Measurements from ENCODE around the gene ZNF740.
A peak's percentile ranks its signal among the peaks of the same experiment; 100 is the strongest.

ZNF740 gene

DNA sequence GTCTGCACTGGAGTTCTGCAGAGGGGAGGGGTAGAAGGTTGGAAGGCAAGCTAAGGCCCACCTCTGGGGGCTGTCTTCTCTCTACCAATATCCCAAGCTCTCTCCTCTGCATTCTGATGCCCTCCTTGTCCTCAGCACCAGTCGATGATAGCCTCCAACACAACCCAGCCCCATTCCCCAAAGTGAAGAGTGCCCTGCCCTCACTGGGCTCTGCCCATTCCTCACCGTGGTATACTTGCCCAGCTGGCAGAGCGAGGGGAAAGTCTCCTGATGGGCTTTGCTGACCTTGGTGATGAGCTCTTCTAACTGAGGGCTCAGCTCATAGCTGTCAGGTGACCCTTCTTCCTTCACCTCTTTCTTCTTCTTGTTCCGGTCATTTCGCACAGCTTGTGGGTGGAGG is 33.7 kb downstream of the ZNF740 start:
- 88 to 97% methylated on average over 5 of the region's 5 CpGs for WGBS, 2 experiments (ENCODE audit: insufficient coverage in 2 of 2)

DNA sequence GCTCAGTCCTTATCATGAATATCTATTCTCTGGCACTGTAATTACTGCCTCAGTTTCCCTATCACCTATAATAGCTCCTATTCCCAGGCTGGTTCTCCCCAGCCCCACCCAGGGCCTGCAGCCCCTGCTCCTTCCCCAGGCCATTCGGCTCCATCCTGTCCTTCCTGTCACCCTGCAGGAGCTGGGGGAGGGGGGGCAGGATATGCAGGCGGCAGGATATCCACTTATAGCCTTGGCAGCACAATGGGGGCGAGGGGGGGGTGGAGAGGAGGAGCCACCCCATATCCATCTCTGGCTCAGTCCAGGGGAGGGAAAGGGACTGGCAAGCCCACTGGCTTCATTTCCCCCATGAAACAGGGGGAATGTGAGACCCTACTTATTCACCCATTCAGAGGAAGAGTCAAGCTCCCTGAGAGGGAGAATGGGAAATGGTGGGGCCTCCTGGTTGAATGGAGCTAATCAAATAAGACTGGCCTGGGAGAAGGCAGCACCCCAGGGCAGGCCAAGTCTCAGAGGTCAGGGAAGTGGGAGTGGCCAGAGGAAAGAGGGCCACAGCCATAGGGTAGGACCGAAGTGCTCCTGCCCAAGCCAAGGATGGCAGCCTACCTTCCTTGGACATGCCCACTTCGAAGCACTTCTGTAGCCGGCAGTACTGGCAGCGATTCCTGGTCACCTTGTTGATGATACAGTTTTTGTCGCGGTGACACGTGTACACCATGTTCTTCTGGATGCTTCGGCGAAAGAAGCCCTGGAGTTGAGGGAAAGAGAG is 34.3 kb downstream of the ZNF740 start:
- 70 to 91% methylated on average over 9 to 11 of the region's 12 CpGs for WGBS, 2 experiments (ENCODE audit: insufficient coverage in 2 of 2)
- Histone ChIP-seq H3K4me1 (ENCODE audit: control insufficient read depth, insufficient read depth, low read length, poor library complexity, severe bottlenecking) (peaks cover 44% of the 10 kb centered on the region), H3K36me3 (ENCODE audit: control insufficient read depth, insufficient read depth, low read length) (peaks cover 40% of the 10 kb centered on the region), H3K27ac (ENCODE audit: low read depth, low read length, severe bottlenecking) (no peak overlapping the region), H3K4me3 (ENCODE audit: extremely low read depth, insufficient read depth, low read length, poor library complexity, severe bottlenecking) (no peak overlapping the region), H3K9me3 (ENCODE audit: control insufficient read depth, low read length) (no peaks in the 10 kb centered on the region)

More for the DNA sequence above, 33.7 kb downstream of the ZNF740 start:
- Histone ChIP-seq H3K9me3 (ENCODE audit: control insufficient read depth, low read length) (no peaks in the 10 kb centered on the region), H3K4me3 (ENCODE audit: extremely low read depth, insufficient read depth, low read length, poor library complexity, severe bottlenecking) (no peak overlapping the region), H3K27ac (ENCODE audit: low read depth, low read length, severe bottlenecking) (no peak overlapping the region), H3K36me3 (ENCODE audit: control insufficient read depth, insufficient read depth, low read length) (peaks cover 40% of the 10 kb centered on the region), H3K4me1 (ENCODE audit: control insufficient read depth, insufficient read depth, low read length, poor library complexity, severe bottlenecking) (peaks cover 44% of the 10 kb centered on the region)

DNA sequence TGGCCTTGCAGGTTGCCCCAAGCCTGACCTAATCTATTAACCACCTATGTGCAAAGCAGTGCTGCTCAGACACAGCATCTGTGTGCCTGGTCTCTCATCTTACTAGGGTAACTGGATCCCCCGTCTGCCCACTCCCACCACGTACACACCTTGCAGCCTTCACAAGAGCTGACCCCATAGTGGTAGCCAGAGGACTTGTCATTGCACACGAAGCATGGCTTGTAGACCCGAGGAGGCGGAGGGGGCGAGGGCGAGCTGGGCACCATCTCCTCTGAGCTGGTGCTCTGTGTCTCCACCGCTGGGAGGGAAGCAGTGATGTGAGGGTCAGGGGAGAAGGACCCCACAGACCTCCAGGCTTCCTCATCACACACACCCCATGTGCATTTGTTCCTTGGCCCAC is 35.0 kb downstream of the ZNF740 start:
- no peak overlapping the region for H3K4me3 ChIP-seq (ENCODE audit: extremely low read depth, insufficient read depth, low read length, poor library complexity, severe bottlenecking)
- H3K36me3 ChIP-seq (ENCODE audit: control insufficient read depth, insufficient read depth, low read length): peaks cover 36% of the 10 kb centered on the region
- H3K4me1 ChIP-seq (ENCODE audit: control insufficient read depth, insufficient read depth, low read length, poor library complexity, severe bottlenecking): peaks cover 44% of the 10 kb centered on the region
- no peak overlapping the region for H3K27ac ChIP-seq (ENCODE audit: low read depth, low read length, severe bottlenecking)
- WGBS, 2 experiments (ENCODE audit: insufficient coverage in 2 of 2): 90 to 100% methylated on average over 2 to 4 of the region's 8 CpGs
- no peaks in the 10 kb centered on the region for H3K9me3 ChIP-seq (ENCODE audit: control insufficient read depth, low read length)

DNA sequence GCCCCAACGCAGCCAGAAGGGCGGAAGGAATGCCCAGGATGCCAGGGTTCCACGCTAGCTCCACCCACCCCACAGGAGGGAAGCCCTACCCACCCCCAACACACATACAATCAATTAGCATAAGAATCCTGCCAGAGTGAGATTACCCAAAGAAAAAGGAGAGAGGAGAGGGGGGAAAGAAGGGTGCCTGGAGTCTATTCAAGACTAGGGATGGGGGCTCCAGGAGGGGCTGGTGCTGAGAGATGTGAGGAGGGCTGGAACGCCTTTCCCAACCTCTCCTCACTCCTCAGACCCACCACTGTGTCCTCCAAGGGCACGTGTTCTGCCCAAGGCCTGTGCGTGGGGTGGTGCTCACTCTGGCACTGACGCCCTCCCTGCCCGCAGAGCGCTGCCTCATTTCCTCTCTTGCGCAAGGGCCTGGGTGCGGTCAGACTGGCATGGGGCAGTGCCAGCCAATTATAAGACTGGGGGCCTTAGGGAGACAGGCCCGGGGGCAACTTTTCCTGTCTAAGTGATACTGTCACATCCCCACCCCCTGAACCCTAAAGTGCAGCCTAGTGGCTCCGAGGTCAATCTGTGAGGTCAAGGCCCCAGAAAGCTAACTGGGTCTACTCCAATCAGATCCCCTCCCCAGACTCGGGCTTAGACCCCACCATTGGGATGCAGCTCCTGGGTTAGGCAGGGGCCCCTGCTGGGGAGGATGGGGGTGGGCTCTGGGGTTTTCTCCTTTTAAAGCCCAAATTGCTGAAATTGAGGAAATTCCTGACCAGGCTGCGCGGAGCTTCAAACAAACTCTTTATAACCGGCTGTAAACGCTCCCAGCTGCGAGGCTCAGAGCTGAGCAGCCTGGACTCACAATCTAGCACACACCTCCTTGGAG is 36.8 kb downstream of the ZNF740 start:
- H3K4me3 ChIP-seq (ENCODE audit: extremely low read depth, insufficient read depth, low read length, poor library complexity, severe bottlenecking): no peak overlapping the region
- H3K4me1 ChIP-seq (ENCODE audit: control insufficient read depth, insufficient read depth, low read length, poor library complexity, severe bottlenecking): peaks cover 48% of the 10 kb centered on the region
- H3K36me3 ChIP-seq (ENCODE audit: control insufficient read depth, insufficient read depth, low read length): peaks cover 18% of the 10 kb centered on the region
- peak overlapping the region; percentile 62 for H3K27ac ChIP-seq (ENCODE audit: low read depth, low read length, severe bottlenecking)
- no peaks in the 10 kb centered on the region for H3K9me3 ChIP-seq (ENCODE audit: control insufficient read depth, low read length)
- 36 to 39% methylated on average over 7 to 11 of the region's 19 CpGs for WGBS, 2 experiments (ENCODE audit: insufficient coverage in 2 of 2)

DNA sequence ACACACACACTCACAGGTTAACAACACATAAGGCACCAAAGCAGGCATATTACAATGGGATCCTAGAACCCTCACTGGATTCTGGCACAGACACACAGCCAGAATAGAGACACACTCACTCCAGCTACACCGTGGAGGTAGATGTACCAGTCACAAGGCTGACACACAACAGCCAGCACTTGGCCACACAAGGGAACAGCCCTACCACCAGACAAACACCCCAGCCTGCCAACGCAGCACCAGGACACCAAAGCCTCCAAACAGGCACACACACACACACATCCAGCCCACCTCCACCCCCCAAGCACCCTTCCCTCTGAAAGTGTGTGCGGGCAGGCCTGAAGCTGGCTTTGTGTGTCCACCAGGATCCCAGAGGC is 37.4 kb downstream of the ZNF740 start:
- peaks cover 54% of the 10 kb centered on the region for H3K4me1 ChIP-seq (ENCODE audit: control insufficient read depth, insufficient read depth, low read length, poor library complexity, severe bottlenecking)
- no peaks in the 10 kb centered on the region for H3K9me3 ChIP-seq (ENCODE audit: control insufficient read depth, low read length)
- H3K27ac ChIP-seq (ENCODE audit: low read depth, low read length, severe bottlenecking): peak overlapping the region; percentile 62
- 17 to 26% methylated on average over 2 to 3 of the region's 3 CpGs for WGBS, 2 experiments (ENCODE audit: insufficient coverage in 2 of 2)
- H3K4me3 ChIP-seq (ENCODE audit: extremely low read depth, insufficient read depth, low read length, poor library complexity, severe bottlenecking): peak overlapping the region; percentile 65
- peaks cover 12% of the 10 kb centered on the region for H3K36me3 ChIP-seq (ENCODE audit: control insufficient read depth, insufficient read depth, low read length)

DNA sequence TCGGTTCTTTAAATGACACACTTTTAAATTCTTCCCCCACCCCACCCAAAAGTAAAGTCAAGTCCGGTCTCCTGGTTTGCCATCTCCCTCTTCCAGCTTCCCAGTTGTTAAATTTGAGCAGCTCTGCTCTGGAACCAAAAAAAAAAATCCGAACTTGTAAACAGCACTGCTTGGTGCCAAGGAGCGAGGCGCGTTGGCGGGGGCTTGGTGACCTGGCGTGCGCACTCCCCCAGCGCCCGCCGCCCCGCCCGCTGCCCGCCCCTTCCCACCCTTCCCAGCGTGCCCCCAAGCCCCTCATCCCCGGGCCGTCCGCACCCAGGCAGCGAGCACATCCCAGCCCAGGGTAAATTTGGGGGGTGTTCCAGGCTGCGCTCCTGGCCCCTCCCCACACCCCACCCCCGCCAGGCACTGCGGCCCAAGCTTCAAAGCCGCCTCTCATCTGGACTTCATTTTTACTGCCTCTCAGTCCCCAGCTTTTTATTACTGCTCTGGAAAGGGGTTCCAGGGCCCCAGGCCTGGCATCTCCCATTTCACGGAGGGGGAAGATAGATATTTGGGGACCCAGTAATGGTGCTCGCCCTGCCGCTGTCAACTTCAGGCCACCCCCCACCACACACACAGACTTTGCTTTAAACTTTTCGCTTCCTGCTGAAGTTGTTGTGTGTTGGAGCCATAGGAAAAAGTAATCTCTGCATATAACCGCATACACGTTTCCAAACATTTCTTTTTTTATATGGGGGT is 38.2 kb downstream of the ZNF740 start:
- no peak overlapping the region for H3K27ac ChIP-seq (ENCODE audit: low read depth, low read length, severe bottlenecking)
- H3K36me3 ChIP-seq (ENCODE audit: control insufficient read depth, insufficient read depth, low read length): peaks cover 9% of the 10 kb centered on the region
- 10 to 13% methylated on average over 8 to 9 of the region's 30 CpGs for WGBS, 2 experiments (ENCODE audit: insufficient coverage in 2 of 2)
- no peaks in the 10 kb centered on the region for H3K9me3 ChIP-seq (ENCODE audit: control insufficient read depth, low read length)
- H3K4me3 ChIP-seq (ENCODE audit: extremely low read depth, insufficient read depth, low read length, poor library complexity, severe bottlenecking): peak overlapping the region; percentile 65
- H3K4me1 ChIP-seq (ENCODE audit: control insufficient read depth, insufficient read depth, low read length, poor library complexity, severe bottlenecking): peaks cover 62% of the 10 kb centered on the region

DNA sequence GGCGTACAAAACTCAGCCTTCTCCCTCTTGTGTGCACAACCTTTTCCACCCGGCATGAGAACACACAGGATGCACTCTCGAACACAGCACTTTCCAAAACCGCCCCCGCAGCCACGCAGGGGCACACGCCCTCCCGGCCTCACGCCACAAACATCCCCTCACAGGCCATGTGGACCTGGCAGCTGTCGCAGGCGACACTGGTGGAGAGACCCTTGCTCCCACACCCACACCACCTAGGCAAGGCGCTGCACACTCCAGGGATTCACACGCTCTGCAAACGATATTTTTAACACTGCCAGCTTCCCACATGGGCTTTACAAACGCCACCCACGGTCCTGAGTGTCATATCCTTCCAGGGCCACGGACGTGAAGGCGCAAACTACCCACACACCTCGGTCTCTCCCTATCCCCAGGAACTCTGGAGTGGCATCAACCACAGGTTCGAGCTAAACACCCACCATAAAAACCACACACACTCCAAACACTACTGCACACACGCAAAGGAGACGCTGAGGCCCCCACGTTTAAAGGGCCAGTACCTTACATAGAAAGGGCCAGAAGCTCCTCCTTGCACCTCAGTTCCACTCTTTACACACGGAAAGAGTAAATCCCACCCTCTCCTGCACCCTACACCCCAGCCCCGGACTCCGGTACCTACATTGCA is 38.9 kb downstream of the ZNF740 start:
- no peaks in the 10 kb centered on the region for H3K9me3 ChIP-seq (ENCODE audit: control insufficient read depth, low read length)
- 3% methylated on average over 26 of the region's 27 CpGs for WGBS, 2 experiments (ENCODE audit: insufficient coverage in 2 of 2)
- H3K4me1 ChIP-seq (ENCODE audit: control insufficient read depth, insufficient read depth, low read length, poor library complexity, severe bottlenecking): peaks cover 66% of the 10 kb centered on the region
- H3K36me3 ChIP-seq (ENCODE audit: control insufficient read depth, insufficient read depth, low read length): peaks cover 6% of the 10 kb centered on the region
- H3K27ac ChIP-seq (ENCODE audit: low read depth, low read length, severe bottlenecking): no peak overlapping the region
- H3K4me3 ChIP-seq (ENCODE audit: extremely low read depth, insufficient read depth, low read length, poor library complexity, severe bottlenecking): peak overlapping the region; percentile 65

DNA sequence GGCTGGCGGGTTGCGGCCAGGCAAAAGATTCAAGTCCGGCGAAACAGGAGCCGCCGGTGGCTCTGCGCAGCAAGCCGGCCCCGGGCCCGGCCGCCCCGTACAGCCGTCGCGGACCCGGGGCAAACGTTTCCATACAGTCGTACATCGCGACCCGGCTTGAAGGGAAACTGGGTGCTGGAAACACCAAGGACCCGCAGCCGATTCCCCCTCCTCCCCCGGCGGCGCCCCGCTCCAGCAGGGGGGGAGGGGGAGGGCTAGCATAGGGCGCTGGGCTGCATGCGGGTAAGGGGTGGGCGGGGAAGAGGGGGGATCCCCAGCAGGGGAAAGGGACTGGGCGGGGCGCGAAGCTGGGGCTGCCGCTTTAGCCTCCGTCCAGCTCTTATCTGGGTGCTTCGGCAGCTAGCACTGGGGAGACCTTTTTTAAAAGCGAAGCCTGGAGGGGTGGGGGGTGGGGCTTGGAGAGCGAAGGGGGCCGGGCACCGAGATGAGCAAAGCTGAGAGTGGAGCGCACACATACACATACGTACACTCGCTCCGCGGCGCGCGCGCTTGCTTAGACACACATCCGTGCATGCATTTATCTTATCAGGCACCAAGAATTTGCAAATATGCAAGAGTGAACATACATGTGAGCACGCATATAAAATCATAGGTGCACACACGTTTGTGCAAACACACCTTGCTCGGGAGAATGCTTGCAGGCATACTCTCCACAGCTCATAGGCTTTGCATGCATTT is 39.6 kb downstream of the ZNF740 start:
- peaks cover 66% of the 10 kb centered on the region for H3K4me1 ChIP-seq (ENCODE audit: control insufficient read depth, insufficient read depth, low read length, poor library complexity, severe bottlenecking)
- peaks cover 3% of the 10 kb centered on the region for H3K36me3 ChIP-seq (ENCODE audit: control insufficient read depth, insufficient read depth, low read length)
- H3K27ac ChIP-seq (ENCODE audit: low read depth, low read length, severe bottlenecking): peak overlapping the region; percentile 73
- WGBS, 2 experiments (ENCODE audit: insufficient coverage in 2 of 2): 0 to 1% methylated on average over 25 to 36 of the region's 53 CpGs
- no peaks in the 10 kb centered on the region for H3K9me3 ChIP-seq (ENCODE audit: control insufficient read depth, low read length)
- peak overlapping the region; percentile 65 for H3K4me3 ChIP-seq (ENCODE audit: extremely low read depth, insufficient read depth, low read length, poor library complexity, severe bottlenecking)

DNA sequence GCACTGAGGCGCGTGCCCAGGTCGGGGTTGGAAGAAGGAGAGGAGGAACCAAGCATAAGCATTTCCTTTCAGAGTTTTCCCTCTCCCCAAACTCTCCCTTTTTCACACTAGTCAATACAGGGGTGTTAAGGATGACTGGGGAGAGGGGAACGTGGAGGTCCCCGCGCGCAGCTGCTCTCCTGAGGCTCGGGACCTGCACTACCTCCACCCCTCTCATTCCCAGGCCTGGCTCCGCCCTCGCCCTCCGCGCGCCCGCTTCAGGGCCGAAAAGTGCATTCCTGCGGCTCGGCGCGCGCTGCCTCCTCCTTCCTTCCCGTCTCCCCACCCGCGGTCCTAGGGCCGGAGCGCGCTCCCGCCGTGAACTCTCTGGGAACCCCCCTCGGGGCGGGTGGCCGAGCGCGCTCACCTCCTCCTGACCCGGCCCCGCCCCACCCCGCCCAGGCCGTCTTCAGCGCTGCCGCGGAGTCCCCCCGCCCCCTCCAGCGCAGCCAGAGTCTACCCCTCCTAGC is 40.2 kb downstream of the ZNF740 start:
- Histone ChIP-seq H3K36me3 (ENCODE audit: control insufficient read depth, insufficient read depth, low read length) (no peaks in the 10 kb centered on the region), H3K27ac (ENCODE audit: low read depth, low read length, severe bottlenecking) (peak overlapping the region; percentile 93), H3K4me1 (ENCODE audit: control insufficient read depth, insufficient read depth, low read length, poor library complexity, severe bottlenecking) (peaks cover 66% of the 10 kb centered on the region), H3K4me3 (ENCODE audit: extremely low read depth, insufficient read depth, low read length, poor library complexity, severe bottlenecking) (peak overlapping the region; percentile 65), H3K9me3 (ENCODE audit: control insufficient read depth, low read length) (no peaks in the 10 kb centered on the region)
- whole genome bisulfite sequencing, 2 experiments (ENCODE audit: insufficient coverage in 2 of 2): 0% methylated on average over 11 to 26 of the region's 42 CpGs

Data from mesodermal cell (in vitro differentiated cells).